Activated naive CD4-positive, alpha-beta T cell treated with anti-CD3 and anti-CD28 coated beads, Interleukin-2, amount 50 U/mL, for 16 hours (primary cell): Measurements from ENCODE around the gene COG1.
A peak's percentile ranks its signal among the peaks of the same experiment; 100 is the strongest.

Experiments
- DNase-seq: peaks from one replicate; pipeline ENCODE4 v3.0.0-alpha.2; 2020

Gene COG1

GRCh38 chr17:73231841-73232586 is 39.2 kb downstream of the COG1 start:
- peak; percentile 99 for DNase-seq

- DNase-seq, result peak; percentile 35
These were observed 39.9 kb downstream of the COG1 start for GRCh38 chr17:73232587-73233373.

GRCh38 chr17:73234736-73235135 is 41.9 kb downstream of the COG1 start:
- no peak for DNase-seq

GRCh38 chr17:73237714-73238113 is 44.9 kb downstream of the COG1 start:
- DNase-seq, result no peak

GRCh38 chr17:73240561-73240960 is 47.7 kb downstream of the COG1 start:
- DNase-seq, result no peak

- DNase-seq, result no peak
These were observed 54.9 kb downstream of the COG1 start for GRCh38 chr17:73247726-73248125.

- no peak for DNase-seq
These were observed 55.7 kb downstream of the COG1 start for GRCh38 chr17:73248532-73248931.

- no peak for DNase-seq
These were observed 56.8 kb downstream of the COG1 start for GRCh38 chr17:73249700-73250099.

GRCh38 chr17:73250851-73251640 is 58.2 kb downstream of the COG1 start:
- DNase-seq, result no peak

- DNase-seq, result no peak
These were observed 59.0 kb downstream of the COG1 start for GRCh38 chr17:73251871-73252270.

- peak; percentile 53 for DNase-seq
These were observed 62.9 kb downstream of the COG1 start for GRCh38 chr17:73255671-73256181.

- DNase-seq, result no peak
These were observed 63.4 kb downstream of the COG1 start for GRCh38 chr17:73256220-73256619.

GRCh38 chr17:73257516-73257915 is 64.7 kb downstream of the COG1 start:
- DNase-seq, result no peak
